Measurements from ENCODE around the gene OSTM1.
"Not testable (repeated sequence)": the region's sequence is repeated elsewhere in the genome, so short reads cannot be mapped to it uniquely, and the experiment has no call there.

The OSTM1 gene

GRCh38 chr6:108005961-108006360, 68.6 kb downstream of the OSTM1 start:
- no peak for DNase-seq (ENCODE audit: extremely low read depth, low read depth)
- no peak for TF ChIP-seq CTCF (IDR thresholded peaks at IDR 0.05; ENCODE audit: low read depth, low read length)

GRCh38 chr6:108004861-108005260, 69.7 kb downstream of the OSTM1 start:
- no peak for TF ChIP-seq CTCF (IDR thresholded peaks at IDR 0.05; ENCODE audit: low read depth, low read length)
- no peak for DNase-seq (ENCODE audit: extremely low read depth, low read depth)

- DNase-seq (ENCODE audit: extremely low read depth, low read depth), result no peak
- no peak for TF ChIP-seq CTCF (IDR thresholded peaks at IDR 0.05; ENCODE audit: low read depth, low read length)
These were observed 71.9 kb downstream of the OSTM1 start for GRCh38 chr6:108002365-108003221.

GRCh38 chr6:108001696-108002231, 72.8 kb downstream of the OSTM1 start:
- no peak for TF ChIP-seq CTCF (IDR thresholded peaks at IDR 0.05; ENCODE audit: low read depth, low read length)
- DNase-seq (ENCODE audit: extremely low read depth, low read depth), result no peak

GRCh38 chr6:108000259-108000658, 74.3 kb downstream of the OSTM1 start:
- not testable (repeated sequence) for DNase-seq (ENCODE audit: extremely low read depth, low read depth)

GRCh38 chr6:107999341-107999740, 75.2 kb downstream of the OSTM1 start:
- no peak for DNase-seq (ENCODE audit: extremely low read depth, low read depth)
- no peak for TF ChIP-seq CTCF (IDR thresholded peaks at IDR 0.05; ENCODE audit: low read depth, low read length)

GRCh38 chr6:107991772-107992550, 82.6 kb downstream of the OSTM1 start:
- no peak for DNase-seq (ENCODE audit: extremely low read depth, low read depth)

More at GRCh38 chr6:107991772-107992550, 82.6 kb downstream of the OSTM1 start:
- TF ChIP-seq CTCF (IDR thresholded peaks at IDR 0.05; ENCODE audit: low read depth, low read length), result no peak

Measured in AG09319 (cell line).